OCI-LY7 (cell line): ENCODE data around the gene INTU. TPM values are rescaled to one million over a fixed set of nuclear protein-coding genes. Genes with fewer than 3 reads are reported as not detected.

ENCODE experiments used
- BruUV-seq: library from RNA; stranded (reverse); fragments of 400-500 nt; replicated peaks from 2 replicates; lab custom pipeline; 2021; lab: Mats Ljungman, UMichigan
- CTCF ChIA-PET: fragments of 300-600 bp; sonication (Branson Sonifier 250); formaldehyde crosslinking; loops from one replicate; lab custom pipeline; 2022; ENCODE audit warnings: antibody characterized with exemption; ENCODE audit not compliant: unreplicated experiment; lab: Charles Lee
- POLR2A ChIA-PET: fragments of 300-600 bp; sonication (Branson Sonifier 250); formaldehyde crosslinking; loops from one replicate; lab custom pipeline; 2022; ENCODE audit warnings: antibody characterized with exemption; lab: Charles Lee
- DNase-seq: peaks from one replicate; pipeline ENCODE4 v3.0.0-alpha.2; 2015; ENCODE audit warnings: low spot score
- H2AFZ ChIP-seq: fragments of 200-600 bp; sonication (generic), shearing (Covaris generic); 2 replicates; pipeline ENCODE4 v1.6.1; 2014; ENCODE audit warnings: mild to moderate bottlenecking, antibody characterized with exemption, low read length, moderate library complexity
- H3K27ac ChIP-seq: fragments of 200-600 bp; sonication (generic); 2 replicates; pipeline ENCODE4 v1.5.1; 2014; ENCODE audit warnings: mixed run types, low read depth, mild to moderate bottlenecking, moderate library complexity, low read length, inconsistent platforms; ENCODE audit not compliant: poor library complexity, severe bottlenecking
- H3K36me3 ChIP-seq: fragments of 200-600 bp; sonication (generic); 2 replicates; pipeline ENCODE4 v1.6.1; 2014; ENCODE audit warnings: mild to moderate bottlenecking, antibody characterized with exemption, low read length, moderate library complexity, mixed read lengths; ENCODE audit not compliant: insufficient read depth
- H3K4me1 ChIP-seq: fragments of 200-600 bp; sonication (generic); 2 replicates; pipeline ENCODE4 v1.5.1; 2014; ENCODE audit warnings: mild to moderate bottlenecking, low read length; ENCODE audit not compliant: insufficient read depth, poor library complexity, severe bottlenecking
- H3K4me2 ChIP-seq: fragments of 200-600 bp; sonication (generic); 2 replicates; pipeline ENCODE4 v1.6.1; 2014; ENCODE audit warnings: mild to moderate bottlenecking, low read length
- H3K4me3 ChIP-seq: fragments of 200-600 bp; sonication (generic); 2 replicates; pipeline ENCODE4 v1.5.1; 2014; ENCODE audit warnings: mild to moderate bottlenecking, low read depth, low read length; ENCODE audit not compliant: poor library complexity, severe bottlenecking
- H3K79me2 ChIP-seq: fragments of 200-600 bp; sonication (generic); 2 replicates; pipeline ENCODE4 v1.6.1; 2016; ENCODE audit warnings: low read depth, mild to moderate bottlenecking, low read length, moderate library complexity, mixed read lengths; ENCODE audit not compliant: insufficient read depth
- H3K9me2 ChIP-seq: fragments of 200-600 bp; sonication (generic); 2 replicates; pipeline ENCODE4 v1.6.1; 2016; ENCODE audit warnings: mild to moderate bottlenecking, low read length, mixed read lengths; ENCODE audit not compliant: insufficient read depth
- H3K9me3 ChIP-seq: fragments of 200-600 bp; sonication (generic); 2 replicates; pipeline ENCODE4 v1.6.1; 2014; ENCODE audit warnings: mild to moderate bottlenecking, mixed run types, low read length, mixed read lengths
- H4K20me1 ChIP-seq: fragments of 200-600 bp; sonication (generic); 2 replicates; pipeline ENCODE4 v1.6.1; 2014; ENCODE audit warnings: mild to moderate bottlenecking, antibody characterized with exemption, low read length, moderate library complexity, mixed read lengths; ENCODE audit not compliant: insufficient read depth
- CTCF ChIP-seq: fragments of 200-600 bp; sonication (generic); conservative IDR thresholded peaks from 2 replicates; pipeline ENCODE4 v1.5.1; 2014; ENCODE audit warnings: mild to moderate bottlenecking, antibody characterized with exemption, low read length, moderate library complexity, mixed read lengths
- EZH2phosphoT487 ChIP-seq: fragments of 200-600 bp; sonication (generic); IDR thresholded peaks from 2 replicates; pipeline ENCODE4 v1.6.1; 2018; ENCODE audit warnings: low read depth, borderline replicate concordance, mild to moderate bottlenecking, mixed run types, antibody characterized with exemption, low read length, moderate library complexity, mixed read lengths
- intact Hi-C: fragments of 100-400 bp; cut with micrococcal nuclease; formaldehyde crosslinking; loops from one replicate; pipeline ENCODE4 v1.10.0; 2022; ENCODE audit not compliant: unreplicated experiment
- total RNA-seq, 2 experiments: library from RNA; depleted of rRNA in 1 of 2; stranded (reverse); fragments of >200 nt in 1 of 2; shearing (Covaris generic) in 1 of 2; gene quantifications; 2 replicates each; pipeline ENCODE4 v1.2.3, GENCODE V29; 2014 to 2022

INTU gene
- total RNA-seq, 2 experiments from 2014 or later: not detected

GRCh38 chr4:127598656-127599055 is 34.1 kb upstream of the INTU start:
- BruUV-seq: no TSS peak
- Histone ChIP-seq H3K27ac (no peak overlapping the region), H2AFZ (no peak overlapping the region), H4K20me1 (no peaks in the 10 kb centered on the region), H3K79me2 (no peaks in the 10 kb centered on the region), H3K4me2 (no peak overlapping the region), H3K9me3 (no peaks in the 10 kb centered on the region), H3K4me1 (no peaks in the 10 kb centered on the region), H3K4me3 (no peak overlapping the region), H3K9me2 (no peaks in the 10 kb centered on the region), H3K36me3 (no peaks in the 10 kb centered on the region)
- DNase-seq: no peak
- intact Hi-C loops: no loop called here
- CTCF ChIA-PET: no interaction called here
- POLR2A ChIA-PET: interaction anchor here (0.7 kb wide), 2 partner anchors 92 to 1966 kb away, joined by 3 read pairs; no protein-coding TSS in a partner anchor
- TF ChIP-seq EZH2phosphoT487 (no peak), CTCF (no peak)

GRCh38 chr4:127601029-127601428 is 31.7 kb upstream of the INTU start:
- Histone ChIP-seq H3K4me1 (no peaks in the 10 kb centered on the region), H3K79me2 (no peaks in the 10 kb centered on the region), H3K27ac (no peak overlapping the region), H3K4me3 (no peak overlapping the region), H2AFZ (no peak overlapping the region), H3K4me2 (no peak overlapping the region), H4K20me1 (no peaks in the 10 kb centered on the region), H3K9me3 (no peaks in the 10 kb centered on the region), H3K36me3 (no peaks in the 10 kb centered on the region), H3K9me2 (no peaks in the 10 kb centered on the region)
- ChIA-PET POLR2A (no interaction called here), CTCF (no interaction called here)
- no peak for DNase-seq
- no TSS peak for BruUV-seq
- TF ChIP-seq EZH2phosphoT487 (no peak), CTCF (peak; percentile 39; the same call in 1 of the 2 replicates)
- intact Hi-C loops: loop anchor here (10.0 kb wide), 1 partner anchor 454 kb away; no protein-coding TSS in a partner anchor

- Histone ChIP-seq H3K36me3 (no peaks in the 10 kb centered on the region), H3K4me3 (no peak overlapping the region), H3K4me2 (no peak overlapping the region), H2AFZ (0 out of 2 replicates have a peak overlapping the region, but pooled peaks have one; percentile 1), H3K9me3 (no peaks in the 10 kb centered on the region), H4K20me1 (no peaks in the 10 kb centered on the region), H3K9me2 (no peaks in the 10 kb centered on the region), H3K4me1 (no peaks in the 10 kb centered on the region), H3K27ac (no peak overlapping the region), H3K79me2 (no peaks in the 10 kb centered on the region)
- no TSS peak for BruUV-seq
- intact Hi-C loops: loop anchor here (1.0 to 10.0 kb wide), 3 partner anchors 127 to 616 kb away; no protein-coding TSS in a partner anchor
- CTCF ChIA-PET: no interaction called here
- DNase-seq: peak; percentile 30
- TF ChIP-seq CTCF: peak; percentile 81
- TF ChIP-seq EZH2phosphoT487: no peak
- POLR2A ChIA-PET: interaction anchor here (0.5 kb wide), 1 partner anchor 28 kb away, joined by 3 read pairs; no protein-coding TSS in a partner anchor
These were observed 27.6 kb upstream of the INTU start for GRCh38 chr4:127604949-127605709.
